Measurements from ENCODE around the gene SOD1. TPM values are rescaled to one million over a fixed set of nuclear protein-coding genes. Genes with fewer than 3 reads are reported as not detected.

The SOD1 gene
- total and polyA plus RNA-seq, 2 of the 13 experiments (the other 11 are each of a cell fraction or from before 2014, with no cell fraction given), result 317 to 537 TPM

- Histone ChIP-seq H3K36me3 (replicated peaks in 1 of 2; ENCODE audit: control insufficient read depth in 1 of 2, insufficient read depth in 2 of 2, low read length in 2 of 2) (peaks cover 11 to 53% of the 10 kb centered on the region in 2 experiments), H3K9me3 (ENCODE audit: low read length) (no peaks in the 10 kb centered on the region), H3K4me2 (ENCODE audit: low read depth, low read length) (no peak overlapping the region), H3K27ac (ENCODE audit: extremely low read length, insufficient read depth, low read length) (no peak overlapping the region), H4K20me1 (ENCODE audit: insufficient read depth, low read length) (peaks cover 16% of the 10 kb centered on the region), H3K4me1 (ENCODE audit: insufficient read depth, low read length) (peaks cover 44% of the 10 kb centered on the region), H2AFZ (ENCODE audit: low read length) (no peak overlapping the region), H3K4me3 (replicated peaks in 1 of 3; ENCODE audit: insufficient read depth in 1 of 3, low read depth in 2 of 3, low read length in 3 of 3) (no peak overlapping the region), H3K27me3 (ENCODE audit: control insufficient read depth in 1 of 2, insufficient read depth in 2 of 2, low read length in 2 of 2) (no peaks in the 10 kb centered on the region; a peak in 1 of 5 replicates), H3K79me2 (ENCODE audit: insufficient read depth, low read length) (peaks cover 31% of the 10 kb centered on the region), H3K9ac (ENCODE audit: insufficient read depth, low read depth, low read length) (no peak overlapping the region)
- FAIRE-seq, result no peak
- ChIA-PET POLR2A (no interaction called here), CTCF (ENCODE audit: low intra/inter-chr PET ratio, low total read pairs) (no interaction called here)
- no peak for TF ChIP-seq ZFX (CRISPR knock-in tag; IDR thresholded peaks at IDR 0.05; ENCODE audit: low read depth)
- TF ChIP-seq ZNF7 (CRISPR knock-in tag; IDR thresholded peaks at IDR 0.05), result no peak
- no peak for TF ChIP-seq NR1H2 (CRISPR knock-in tag; IDR thresholded peaks at IDR 0.05; ENCODE audit: borderline replicate concordance, low read depth)
- no peak for TF ChIP-seq RAD21 (CRISPR knock-in tag; IDR thresholded peaks at IDR 0.05)
- no peak for TF ChIP-seq MLLT10 (CRISPR knock-in tag; IDR thresholded peaks at IDR 0.05)
- no peak for TF ChIP-seq SYNCRIP (IDR thresholded peaks at IDR 0.05; ENCODE audit: insufficient read depth, low read depth, low read length)
- no peak for TF ChIP-seq ZNF768 (CRISPR knock-in tag; IDR thresholded peaks at IDR 0.05)
- TF ChIP-seq ZNF773 (CRISPR knock-in tag; IDR thresholded peaks at IDR 0.05; ENCODE audit: borderline replicate concordance), result no peak
- intact Hi-C loops (cut with micrococcal nuclease; ENCODE audit: unreplicated experiment), result loop anchor here (5.0 to 10.0 kb wide), 2 partner anchors 48 to 65 kb away; partner anchors contain the start of gene SCAF4
- no TSS peak for BruUV-seq (replicated peaks)
- no peak for DNase-seq (ENCODE audit: low spot score)
- no peak for ATAC-seq
- in situ Hi-C loops (cut with HindIII; ENCODE audit: extremely low pct_ligation_motif_present, low pct_unique_long_range_greater_than_20kb), result no loop called here
- 96% methylated on average over 5 of the region's 5 CpGs for WGBS (ENCODE audit: low lambda C conversion rate)
Measured at GRCh38 chr21:31667132-31667531, 7.6 kb downstream of the SOD1 start.

GRCh38 chr21:31667639-31668038 is 8.1 kb downstream of the SOD1 start:
- no peaks in the 10 kb centered on the region for H3K9me3 ChIP-seq (ENCODE audit: low read length)
- no peak overlapping the region for H3K27ac ChIP-seq (ENCODE audit: extremely low read length, insufficient read depth, low read length)
- TF ChIP-seq MEF2D (CRISPR knock-in tag; IDR thresholded peaks at IDR 0.05) (no peak), ZNF652 (CRISPR knock-in tag; IDR thresholded peaks at IDR 0.05; ENCODE audit: borderline replicate concordance, low read depth) (peak; percentile 50; the same call in 1 of the 2 replicates)
- peaks cover 16% of the 10 kb centered on the region for H4K20me1 ChIP-seq (ENCODE audit: insufficient read depth, low read length)
- ChIA-PET CTCF (ENCODE audit: low intra/inter-chr PET ratio, low total read pairs) (no interaction called here), POLR2A (no interaction called here)
- intact Hi-C loops (cut with micrococcal nuclease; ENCODE audit: unreplicated experiment) (loop anchor here (5.0 to 10.0 kb wide), 2 partner anchors 47 to 65 kb away; partner anchors contain the start of gene SCAF4), in situ Hi-C loops (cut with HindIII; ENCODE audit: extremely low pct_ligation_motif_present, low pct_unique_long_range_greater_than_20kb) (no loop called here)
- no peak overlapping the region for H3K9ac ChIP-seq (ENCODE audit: insufficient read depth, low read depth, low read length)
- no peak overlapping the region for H3K4me2 ChIP-seq (ENCODE audit: low read depth, low read length)
- no peaks in the 10 kb centered on the region; a peak in 1 of 5 replicates for H3K27me3 ChIP-seq (ENCODE audit: control insufficient read depth in 1 of 2, insufficient read depth in 2 of 2, low read length in 2 of 2)
- DNase-seq (ENCODE audit: low spot score) (no peak), ATAC-seq (no peak), FAIRE-seq (no peak)
- BruUV-seq (replicated peaks), result no TSS peak
- peaks cover 39% of the 10 kb centered on the region for H3K4me1 ChIP-seq (ENCODE audit: insufficient read depth, low read length)
- peaks cover 26% of the 10 kb centered on the region for H3K79me2 ChIP-seq (ENCODE audit: insufficient read depth, low read length)
- H3K4me3 ChIP-seq (replicated peaks in 1 of 3; ENCODE audit: insufficient read depth in 1 of 3, low read depth in 2 of 3, low read length in 3 of 3), result no peak overlapping the region
- H3K36me3 ChIP-seq (replicated peaks in 1 of 2; ENCODE audit: control insufficient read depth in 1 of 2, insufficient read depth in 2 of 2, low read length in 2 of 2), result peaks cover 11 to 54% of the 10 kb centered on the region in 2 experiments
- no peak overlapping the region for H2AFZ ChIP-seq (ENCODE audit: low read length)
